Thyroid gland (tissue), 4 donors: ENCODE results near the gene ITGA5. TPM values are rescaled to one million over a fixed set of nuclear protein-coding genes. Genes with fewer than 3 reads are reported as not detected.

ENCODE experiments used
- DNase-seq, 2 donors: peaks; one replicate each; pipeline ENCODE4 v3.0.0-alpha.2; 2019
- H3K27ac ChIP-seq, 3 donors: fragments of 200-600 bp; sonication (generic); 1 replicate in 2 of 3; 2 replicates in 1 of 3; pipeline ENCODE4 v1.5.1; 2016 to 2019; ENCODE audit warnings: mild to moderate bottlenecking in 1 of 3, moderate library complexity in 1 of 3
- H3K27me3 ChIP-seq: fragments of 200-600 bp; sonication (generic); one replicate; pipeline ENCODE4 v1.5.1; 2019
- H3K36me3 ChIP-seq, 2 donors: fragments of 200-600 bp; sonication (generic); one replicate each; pipeline ENCODE4 v1.5.1; 2016 to 2019
- H3K4me1 ChIP-seq, 2 donors: fragments of 200-600 bp; sonication (generic); one replicate each; pipeline ENCODE4 v1.5.1; 2017 to 2019
- H3K4me3 ChIP-seq, 3 donors: fragments of 200-600 bp; sonication (generic); replicated peaks in 1 of 3; 1 replicate in 2 of 3; 2 replicates in 1 of 3; pipeline ENCODE4 v1.5.1; 2016; ENCODE audit warnings: mild to moderate bottlenecking in 1 of 3
- H3K9me3 ChIP-seq: fragments of 200-600 bp; sonication (generic); one replicate; pipeline ENCODE4 v1.5.1; 2017
- POLR2A ChIP-seq, 2 donors: fragments of 450-650 bp; IDR thresholded peaks; one replicate each; pipeline ENCODE4 v1.6.1; 2017; ENCODE audit warnings: antibody characterized with exemption in 2 of 2, mild to moderate bottlenecking in 2 of 2, moderate library complexity in 1 of 2
- WGBS, 2 donors: methylation state at CpG; one replicate each; pipeline ENCODE4 v1.1.5; 2017; 5-methylcytosine and 5-hydroxymethylcytosine counted together
- intact Hi-C: fragments of 100-400 bp; cut with DNase I; formaldehyde crosslinking; loops from one replicate; pipeline ENCODE4 v1.15.1; 2023
- total RNA-seq, 4 donors: library from RNA; depleted of rRNA; stranded (reverse); fragments of >200 nt; gene quantifications; one replicate each; pipeline ENCODE4 v1.2.3, GENCODE V29; 2016
- TF ChIP-seq, protein P1 (sequence below), 6 experiments: fragments of 200-600 bp in 3 of 6; fragments of 450-650 bp in 3 of 6; sonication (generic) in 3 of 6; IDR thresholded peaks; one replicate each; pipeline ENCODE4 v1.5.1; 2016 to 2019; ENCODE audit warnings: antibody characterized with exemption in 6 of 6, mild to moderate bottlenecking in 2 of 6, inconsistent platforms in 1 of 6, moderate library complexity in 1 of 6

ITGA5 gene
- total RNA-seq, 4 donors from 2014 or later: 40.3 to 64.5 (median 51.6) TPM

DNA sequence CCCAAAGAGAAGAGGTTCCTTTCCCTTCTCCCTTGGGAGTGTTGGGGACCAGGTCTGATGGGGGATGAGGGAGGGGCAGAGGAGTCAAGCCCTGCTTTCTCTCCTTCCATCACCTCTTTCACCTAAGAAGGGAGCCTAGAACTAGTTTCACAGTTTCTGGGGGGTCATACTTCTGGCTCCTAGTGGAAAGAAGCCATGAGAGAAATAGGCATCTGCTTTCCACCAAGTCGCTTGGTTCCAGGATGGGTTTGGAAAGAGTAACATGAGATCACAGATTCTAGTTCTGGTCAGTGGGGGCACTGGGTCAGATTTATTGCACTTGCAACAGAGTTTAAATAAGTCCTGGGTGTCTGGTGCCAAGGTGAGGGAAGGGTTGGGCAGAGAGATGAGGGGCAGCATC lies 24.1 kb downstream of the ITGA5 start:
- Histone ChIP-seq H3K27ac (no peak overlapping the region), H3K4me1 (peaks cover 15 to 27% of the 10 kb centered on the region in 2 donors)

DNA sequence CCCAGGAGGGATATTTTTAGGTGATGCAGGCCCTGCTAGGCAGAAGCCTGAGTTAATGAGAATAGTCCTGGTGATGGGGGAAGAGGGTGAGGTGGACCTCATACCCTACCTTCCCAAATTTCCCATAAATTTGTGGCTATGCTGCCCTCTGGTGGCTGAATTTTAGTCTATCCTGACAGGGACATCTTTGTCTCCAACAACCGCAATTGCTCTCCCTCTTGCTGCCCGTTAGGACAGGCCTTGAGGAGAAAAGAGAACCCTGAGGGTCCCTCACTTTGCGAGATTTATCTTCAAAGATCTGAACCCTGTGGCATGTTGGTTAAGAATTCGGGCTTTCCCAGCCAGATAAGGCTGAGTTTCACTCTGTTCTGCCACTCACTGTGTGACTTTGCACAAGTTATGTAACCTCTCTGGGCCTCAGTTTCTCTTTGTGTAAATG lies 24.8 kb downstream of the ITGA5 start:
- peak; percentile 66 to 79 for DNase-seq
- H3K9me3 ChIP-seq: no peaks in the 10 kb centered on the region
- H3K36me3 ChIP-seq: peaks cover 19 to 28% of the 10 kb centered on the region in 2 donors
- TF ChIP-seq, protein P1, sequence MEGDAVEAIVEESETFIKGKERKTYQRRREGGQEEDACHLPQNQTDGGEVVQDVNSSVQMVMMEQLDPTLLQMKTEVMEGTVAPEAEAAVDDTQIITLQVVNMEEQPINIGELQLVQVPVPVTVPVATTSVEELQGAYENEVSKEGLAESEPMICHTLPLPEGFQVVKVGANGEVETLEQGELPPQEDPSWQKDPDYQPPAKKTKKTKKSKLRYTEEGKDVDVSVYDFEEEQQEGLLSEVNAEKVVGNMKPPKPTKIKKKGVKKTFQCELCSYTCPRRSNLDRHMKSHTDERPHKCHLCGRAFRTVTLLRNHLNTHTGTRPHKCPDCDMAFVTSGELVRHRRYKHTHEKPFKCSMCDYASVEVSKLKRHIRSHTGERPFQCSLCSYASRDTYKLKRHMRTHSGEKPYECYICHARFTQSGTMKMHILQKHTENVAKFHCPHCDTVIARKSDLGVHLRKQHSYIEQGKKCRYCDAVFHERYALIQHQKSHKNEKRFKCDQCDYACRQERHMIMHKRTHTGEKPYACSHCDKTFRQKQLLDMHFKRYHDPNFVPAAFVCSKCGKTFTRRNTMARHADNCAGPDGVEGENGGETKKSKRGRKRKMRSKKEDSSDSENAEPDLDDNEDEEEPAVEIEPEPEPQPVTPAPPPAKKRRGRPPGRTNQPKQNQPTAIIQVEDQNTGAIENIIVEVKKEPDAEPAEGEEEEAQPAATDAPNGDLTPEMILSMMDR (IDR thresholded peaks at IDR 0.05): peak in 5 of 6 experiments; percentile 53 to 77 (median 62)
- TF ChIP-seq POLR2A (IDR thresholded peaks at IDR 0.05): no peak
- intact Hi-C loops: no loop called here
- no peak overlapping the region for H3K27ac ChIP-seq
- peaks cover 19 to 30% of the 10 kb centered on the region in 2 donors for H3K4me1 ChIP-seq
- no peak overlapping the region for H3K4me3 ChIP-seq
- 29 to 37% methylated on average over 4 of the region's 4 CpGs for WGBS, 2 donors
- no peaks in the 10 kb centered on the region for H3K27me3 ChIP-seq

More for the DNA sequence above, 24.1 kb downstream of the ITGA5 start:
- intact Hi-C loops: no loop called here
- H3K4me3 ChIP-seq: no peak overlapping the region
- DNase-seq: no peak
- H3K36me3 ChIP-seq: peaks cover 21 to 32% of the 10 kb centered on the region in 2 donors
- no peaks in the 10 kb centered on the region for H3K27me3 ChIP-seq
- 100% methylated on average over 1 of the region's 1 CpG for WGBS, 2 donors
- TF ChIP-seq, protein P1 (IDR thresholded peaks at IDR 0.05): no peak
- TF ChIP-seq POLR2A (IDR thresholded peaks at IDR 0.05): no peak
- no peaks in the 10 kb centered on the region for H3K9me3 ChIP-seq

DNA sequence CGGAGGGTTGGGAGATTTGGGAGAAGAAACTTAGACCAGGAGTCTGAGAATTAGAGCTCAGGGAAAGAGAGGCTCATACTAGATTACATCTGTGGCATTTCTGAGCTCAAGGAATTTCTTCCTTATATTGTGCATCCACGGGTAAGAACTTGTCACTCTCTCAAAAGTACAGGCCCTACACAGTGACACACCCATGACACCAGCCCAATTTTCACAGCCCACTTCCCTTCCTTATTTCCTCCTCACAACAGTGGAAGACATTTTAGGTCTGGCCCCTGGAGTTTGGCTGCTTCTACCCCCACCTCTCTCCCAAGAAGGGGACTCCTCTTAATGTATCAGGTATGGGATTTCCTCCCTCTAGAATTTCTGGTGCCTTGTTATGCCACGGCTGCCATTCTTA lies 25.3 kb downstream of the ITGA5 start:
- 75 to 78% methylated on average over 3 of the region's 3 CpGs for WGBS, 2 donors
- TF ChIP-seq, protein P1 (IDR thresholded peaks at IDR 0.05): no peak
- no peak for TF ChIP-seq POLR2A (IDR thresholded peaks at IDR 0.05)
- no peak for DNase-seq
- H3K4me3 ChIP-seq: no peak overlapping the region
- H3K9me3 ChIP-seq: no peaks in the 10 kb centered on the region
- no peak overlapping the region for H3K27ac ChIP-seq
- H3K4me1 ChIP-seq: peaks cover 25 to 35% of the 10 kb centered on the region in 2 donors
- peaks cover 19 to 28% of the 10 kb centered on the region in 2 donors for H3K36me3 ChIP-seq
- intact Hi-C loops: no loop called here
- H3K27me3 ChIP-seq: no peaks in the 10 kb centered on the region

DNA sequence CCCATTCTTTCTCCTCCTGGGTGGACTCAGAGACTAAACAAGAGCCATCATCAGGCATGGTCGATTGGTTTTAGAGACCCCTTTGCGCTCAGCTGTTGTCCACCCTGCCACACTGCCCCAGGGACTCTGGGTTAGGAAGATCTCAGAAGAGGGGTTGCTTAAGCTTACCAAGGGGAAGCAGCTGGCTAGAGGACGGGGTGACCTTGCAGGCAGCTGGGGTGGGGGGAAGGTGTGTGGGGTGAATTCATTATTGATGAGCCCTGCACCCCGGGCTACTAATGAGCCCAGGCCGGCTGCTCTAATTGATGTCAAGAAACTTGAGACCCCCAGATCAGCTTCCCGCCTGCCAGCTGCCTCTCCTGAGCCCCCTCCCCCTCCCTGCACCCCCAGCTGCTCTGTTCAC lies 25.9 kb downstream of the ITGA5 start:
- intact Hi-C loops: no loop called here
- no peaks in the 10 kb centered on the region for H3K9me3 ChIP-seq
- WGBS, 2 donors: 60 to 61% methylated on average over 6 of the region's 6 CpGs
- no peak overlapping the region for H3K27ac ChIP-seq
- TF ChIP-seq POLR2A (IDR thresholded peaks at IDR 0.05): no peak
- TF ChIP-seq, protein P1 (IDR thresholded peaks at IDR 0.05): no peak
- H3K4me1 ChIP-seq: peaks cover 30 to 40% of the 10 kb centered on the region in 2 donors
- H3K27me3 ChIP-seq: no peaks in the 10 kb centered on the region
- H3K4me3 ChIP-seq: no peak overlapping the region
- peaks cover 17 to 24% of the 10 kb centered on the region in 2 donors for H3K36me3 ChIP-seq
- no peak for DNase-seq

DNA sequence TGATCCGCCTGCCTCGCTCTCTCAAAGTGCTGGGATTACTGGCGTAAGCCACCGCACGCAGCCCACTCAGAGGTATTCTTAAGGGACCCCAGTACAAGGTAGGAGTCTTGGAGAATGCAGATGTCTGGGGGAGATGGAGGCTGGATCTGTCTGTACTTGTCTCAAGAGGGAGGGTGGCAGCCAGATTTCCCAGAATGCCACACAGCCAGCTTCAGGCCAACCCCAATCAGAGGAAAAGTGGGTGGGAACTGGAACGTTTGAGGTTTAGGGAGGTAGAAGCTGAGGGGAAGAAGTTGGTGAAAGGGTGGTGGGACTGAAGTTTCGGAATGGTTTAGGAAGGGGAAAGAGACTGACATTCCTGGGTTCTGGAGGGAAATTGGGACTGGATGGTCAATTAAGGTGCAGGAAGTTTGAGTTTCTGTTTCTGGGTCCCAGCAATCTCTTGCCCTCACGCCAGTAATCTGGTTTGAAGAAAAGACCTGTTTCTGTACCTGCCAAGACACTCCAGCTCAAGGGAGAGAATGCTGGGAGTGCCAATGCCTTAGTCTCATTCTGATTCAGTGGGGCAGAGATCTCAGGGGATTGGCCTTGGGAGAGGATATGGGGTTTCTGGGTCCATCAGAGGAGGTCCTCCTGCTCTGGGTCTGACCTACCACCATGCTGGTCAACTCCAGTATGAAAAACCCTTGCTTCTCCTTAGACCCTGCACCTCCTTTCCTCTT lies 26.4 kb downstream of the ITGA5 start:
- Histone ChIP-seq H3K9me3 (no peaks in the 10 kb centered on the region), H3K4me1 (peaks cover 35 to 46% of the 10 kb centered on the region in 2 donors), H3K4me3 (no peak overlapping the region), H3K27me3 (no peaks in the 10 kb centered on the region), H3K36me3 (peaks cover 13 to 19% of the 10 kb centered on the region in 2 donors), H3K27ac (no peak overlapping the region)
- intact Hi-C loops: no loop called here
- 80 to 83% methylated on average over 8 of the region's 8 CpGs for WGBS, 2 donors
- DNase-seq: peak in 1 of 2 donors; percentile 49
- TF ChIP-seq, protein P1 (IDR thresholded peaks at IDR 0.05): no peak
- TF ChIP-seq POLR2A (IDR thresholded peaks at IDR 0.05): no peak
